ENCODE measurements around the gene PKNOX1. TPM values are rescaled to one million over a fixed set of nuclear protein-coding genes. Genes with fewer than 3 reads are reported as not detected.

PKNOX1 gene
- total RNA-seq (2022; extraction: Qiagen RNA extraction) = 4.5 to 6.9 TPM (median 6.0 TPM) in 5 replicates

GRCh38 chr21:42973991-42974831, at the start of gene PKNOX1:
Gene PKNOX1 (plus strand): TSS chr21:42974562. CDS start chr21:43004382, 29,820 bp downstream.

GRCh38 chr21:42925114-42925926, 49.0 kb upstream of the PKNOX1 start, which contains the start of gene ERVH48-1:
Gene ERVH48-1 (minus strand): TSS chr21:42925630. CDS start chr21:42919006, 6,624 bp downstream.

GRCh38 chr21:43075170-43076022, 101.0 kb downstream of the PKNOX1 start, which contains the start of gene CBS:
Gene CBS (minus strand): TSS chr21:43075835. CDS start chr21:43072193, 3,642 bp downstream.

Other genes with a start within 250 kb of the PKNOX1 start
- 18.5 to 30.9 TPM (median 27.8 TPM) in 5 replicates for gene WDR4, start 95.0 kb upstream of the PKNOX1 start, total RNA-seq (2022; extraction: Qiagen RNA extraction)
- 19.0 to 21.4 TPM (median 20.5 TPM) in 5 replicates for gene NDUFV3, start 81.3 kb upstream of the PKNOX1 start, total RNA-seq (2022; extraction: Qiagen RNA extraction)
- not detected in 5 replicates for gene ERVH48-1, start 48.9 kb upstream of the PKNOX1 start, total RNA-seq (2022; extraction: Qiagen RNA extraction)
- 8.5 to 12.9 TPM (median 10.9 TPM) in 5 replicates for gene CBS, start 101.3 kb downstream of the PKNOX1 start, total RNA-seq (2022; extraction: Qiagen RNA extraction)
- gene U2AF1, start 133.0 kb downstream of the PKNOX1 start, total RNA-seq (2022; extraction: Qiagen RNA extraction) = 49.9 to 66.0 TPM (median 60.3 TPM) in 5 replicates
- gene CRYAA, start 194.4 kb downstream of the PKNOX1 start, total RNA-seq (2022; extraction: Qiagen RNA extraction) = not detected in 5 replicates